SK-N-SH (cell line): ENCODE measurements around the gene C6orf120. TPM values are rescaled to one million over a fixed set of nuclear protein-coding genes. Genes with fewer than 3 reads are reported as not detected.
A peak's percentile ranks its signal among the peaks of the same experiment; 100 is the strongest.

Experiments
- CTCF ChIA-PET: fragments of 300-600, 350-600 bp; formaldehyde crosslinking; extraction: SDS; loops from one replicate; lab custom pipeline; 2021; lab: Yijun Ruan, JAX
- POLR2A ChIA-PET: fragments of 350-600 bp; sonication (Branson Sonifier 250); formaldehyde crosslinking; extraction: SDS; loops from one replicate; lab custom pipeline; 2020; ENCODE audit warnings: antibody characterized with exemption, inconsistent platforms; lab: Yijun Ruan, JAX
- DNase-seq: peaks from one replicate; pipeline ENCODE4 v3.0.0; 2012
- H2AFZ ChIP-seq: fragments of 200-600 bp; sonication (generic); 2 replicates; pipeline ENCODE4 v1.8.1; 2016; ENCODE audit warnings: antibody characterized with exemption, mild to moderate bottlenecking, low read depth
- H3F3A ChIP-seq: fragments of 200-600 bp; sonication (generic); replicated peaks from 2 replicates; pipeline ENCODE3; 2016; ENCODE audit warnings: antibody characterized with exemption, mild to moderate bottlenecking; ENCODE audit not compliant: insufficient read depth
- H3K27ac ChIP-seq, 2 experiments: fragments of 200-500 bp in 1 of 2; fragments of 200-600 bp in 1 of 2; sonication (Bioruptor generic) in 1 of 2; sonication (generic), shearing (Covaris generic) in 1 of 2; 2 replicates each; pipeline versions ENCODE4 v1.5.1 to v1.6.1; 2014 to 2016; ENCODE audit warnings: low read depth in 2 of 2, inconsistent platforms in 1 of 2, low read length in 1 of 2, mild to moderate bottlenecking in 1 of 2, mixed read lengths in 1 of 2
- H3K27me3 ChIP-seq: fragments of 200-600 bp; sonication (generic), shearing (Covaris generic); 2 replicates; pipeline ENCODE4 v1.6.1; 2016; ENCODE audit warnings: mixed run types; ENCODE audit not compliant: insufficient read depth
- H3K36me3 ChIP-seq, 2 experiments: fragments of 200-500 bp in 1 of 2; fragments of 200-600 bp in 1 of 2; sonication (Bioruptor generic) in 1 of 2; sonication (generic) in 1 of 2; replicated peaks in 1 of 2; 2 replicates each; pipeline versions ENCODE3 to v1.5.1; 2014 to 2016; ENCODE audit warnings: low read length in 1 of 2, mild to moderate bottlenecking in 1 of 2; ENCODE audit not compliant: insufficient read depth in 2 of 2, control insufficient read depth in 1 of 2
- H3K4me1 ChIP-seq, 2 experiments: fragments of 200-500 bp in 1 of 2; fragments of 200-600 bp in 1 of 2; sonication (Bioruptor generic) in 1 of 2; sonication (generic), shearing (Covaris generic) in 1 of 2; 2 replicates each; pipeline versions ENCODE4 v1.5.1 to v1.6.1; 2014 to 2016; ENCODE audit warnings: low read depth in 1 of 2, low read length in 1 of 2, mixed run types in 1 of 2; ENCODE audit not compliant: insufficient read depth in 2 of 2, control insufficient read depth in 1 of 2
- H3K4me2 ChIP-seq: fragments of 200-600 bp; sonication (generic), shearing (Covaris generic); 2 replicates; pipeline ENCODE4 v1.6.1; 2017; ENCODE audit warnings: mixed run types
- H3K4me3 ChIP-seq, 2 experiments: fragments of 200-500 bp in 1 of 2; fragments of 200-600 bp in 1 of 2; sonication (Bioruptor generic) in 1 of 2; sonication (generic), shearing (Covaris generic) in 1 of 2; 2 replicates each; pipeline versions ENCODE4 v1.5.1 to v1.8.1; 2014 to 2016; ENCODE audit warnings: low read depth in 2 of 2, inconsistent platforms in 1 of 2, low read length in 1 of 2, mild to moderate bottlenecking in 1 of 2, mixed read lengths in 1 of 2, moderate library complexity in 1 of 2
- H3K79me2 ChIP-seq: fragments of 200-600 bp; sonication (generic); 2 replicates; pipeline ENCODE4 v1.8.1; 2017; ENCODE audit warnings: mild to moderate bottlenecking; ENCODE audit not compliant: insufficient read depth
- H3K9ac ChIP-seq: fragments of 200-600 bp; sonication (generic); 2 replicates; pipeline ENCODE4 v1.6.1; 2017; ENCODE audit warnings: mixed run types
- H3K9me2 ChIP-seq: fragments of 200-600 bp; sonication (generic); 2 replicates; pipeline ENCODE4 v1.6.1; 2017; ENCODE audit warnings: mixed run types
- H3K9me3 ChIP-seq: fragments of 200-600 bp; sonication (generic); 2 replicates; pipeline ENCODE4 v1.6.1; 2017; ENCODE audit warnings: mixed run types, mild to moderate bottlenecking, moderate library complexity
- H4K20me1 ChIP-seq: fragments of 200-600 bp; sonication (generic); 2 replicates; pipeline ENCODE4 v1.6.1; 2017; ENCODE audit warnings: mild to moderate bottlenecking, mixed run types; ENCODE audit not compliant: insufficient read depth
- CHD2 ChIP-seq: fragments of 150-350 bp; IDR thresholded peaks from 2 replicates; pipeline ENCODE4 v1.6.1; 2018; ENCODE audit warnings: low read length; ENCODE audit not compliant: partially characterized antibody
- EP300 ChIP-seq, 2 experiments: IDR thresholded peaks; 2 replicates each; pipeline versions ENCODE4 v1.4.0 to v1.6.1; 2012; ENCODE audit warnings: borderline replicate concordance in 1 of 2, low read depth in 1 of 2, low read length in 1 of 2
- FOSL2 ChIP-seq: IDR thresholded peaks from 2 replicates; pipeline ENCODE4 v1.4.0; 2012; ENCODE audit warnings: low read depth, mild to moderate bottlenecking, moderate library complexity, borderline replicate concordance
- FOXJ3 ChIP-seq: sonication (generic); formaldehyde crosslinking; IDR thresholded peaks from 2 replicates; pipeline ENCODE4 v1.5.1; 2020; ENCODE audit warnings: mild to moderate bottlenecking, missing genetic modification reagents
- IRF3 ChIP-seq: fragments of 150-350 bp; IDR thresholded peaks from 2 replicates; pipeline ENCODE4 v1.6.1; 2016; ENCODE audit warnings: mild to moderate bottlenecking, low read depth, low read length
- JUND ChIP-seq: IDR thresholded peaks from 2 replicates; pipeline ENCODE4 v1.4.0; 2012
- MAX ChIP-seq: IDR thresholded peaks from 2 replicates; pipeline ENCODE4 v1.4.0; 2012; ENCODE audit warnings: low read depth
- MXI1 ChIP-seq: IDR thresholded peaks from 2 replicates; pipeline ENCODE4 v1.6.1; 2012; ENCODE audit warnings: mild to moderate bottlenecking, low read depth, low read length, improper control_type of control experiment
- PBX3 ChIP-seq: IDR thresholded peaks from 2 replicates; pipeline ENCODE4; 2012
- RCOR1 ChIP-seq: fragments of 150-350 bp; IDR thresholded peaks from 2 replicates; pipeline ENCODE4 v1.6.1; 2017; ENCODE audit warnings: antibody characterized with exemption, low read length
- REST ChIP-seq: IDR thresholded peaks from 2 replicates; pipeline ENCODE4 v1.6.1; 2012; ENCODE audit warnings: mild to moderate bottlenecking, low read depth, low read length, moderate library complexity
- SIN3A ChIP-seq: IDR thresholded peaks from 2 replicates; pipeline ENCODE4 v1.6.1; 2012; ENCODE audit warnings: low read depth, mild to moderate bottlenecking, low read length, moderate library complexity, borderline replicate concordance
- TAF1 ChIP-seq: IDR thresholded peaks from 2 replicates; pipeline ENCODE4 v1.6.1; 2012; ENCODE audit warnings: low read depth, mild to moderate bottlenecking, low read length, moderate library complexity, borderline replicate concordance
- TCF12 ChIP-seq: IDR thresholded peaks from 2 replicates; pipeline ENCODE4 v1.4.0; 2012
- YY1 ChIP-seq: IDR thresholded peaks from 2 replicates; pipeline ENCODE4 v1.4.0; 2012; ENCODE audit warnings: low read depth, mild to moderate bottlenecking
- ZBTB33 ChIP-seq: IDR thresholded peaks from 2 replicates; pipeline ENCODE4 v1.4.0; 2012; ENCODE audit warnings: low read depth, borderline replicate concordance
- WGBS: methylation state at CpG from one replicate; pipeline ENCODE4 v1.1.6; 2017; ENCODE audit warnings: low lambda C conversion rate; 5-methylcytosine and 5-hydroxymethylcytosine counted together
- polyA plus RNA-seq, 3 experiments: library from polyadenylated mRNA; depleted of rRNA; stranded (reverse); fragments of >200 nt; gene quantifications; 2 replicates each; pipeline ENCODE4 v1.2.3, GENCODE V29; 2012

Gene C6orf120
- polyA plus RNA-seq, 1 of the 3 experiments (the other 2 are of a cell fraction), result 10.1 TPM

GRCh38 chr6:169723200-169723909 lies 21.4 kb downstream of the C6orf120 start:
- Histone ChIP-seq H4K20me1 (peaks cover 23% of the 10 kb centered on the region), H3K79me2 (peaks cover 51% of the 10 kb centered on the region)
- POLR2A ChIA-PET, result interaction anchor here (0.7 to 2.4 kb wide), 4 partner anchors 21 to 157 kb away, joined by 4 to 14 read pairs (median 12); partner anchors contain the start of genes C6orf120, DYNLT2, ERMARD and WDR27
- TF ChIP-seq MAX (0 out of 2 replicates have a peak, but pooled peaks have one; percentile 17), MXI1 (0 out of 2 replicates have a peak, but pooled peaks have one; percentile 8), SIN3A (no peak), REST (0 out of 2 replicates have a peak, but pooled peaks have one; percentile 1), YY1 (no peak)
- TF ChIP-seq, all 33 proteins: peak for 3
- peaks cover 0 to 3% of the 10 kb centered on the region in 2 experiments for H3K36me3 ChIP-seq
- H3K27ac ChIP-seq, result peak overlapping the region; percentile 56 to 74
- peak; percentile 81 for DNase-seq
- H3F3A ChIP-seq, result peaks cover 19% of the 10 kb centered on the region
- H3K4me2 ChIP-seq, result peak overlapping the region; percentile 91
- peak overlapping the region; percentile 68 for H3K9ac ChIP-seq
- WGBS, result 1% methylated on average over 27 of the region's 70 CpGs
- H3K9me2 ChIP-seq, result no peaks in the 10 kb centered on the region
- H3K4me3 ChIP-seq, result peak overlapping the region; percentile 65 to 82
- CTCF ChIA-PET, result interaction anchor here (2.1 to 2.6 kb wide), 3 partner anchors 14 to 67 kb away, joined by 6 to 12 read pairs (median 7); no protein-coding TSS in a partner anchor
- no peaks in the 10 kb centered on the region for H3K9me3 ChIP-seq
- H3K4me1 ChIP-seq, result peaks cover 15 to 19% of the 10 kb centered on the region in 2 experiments; a peak in 3 of 4 replicates
- peak overlapping the region; percentile 14; the same call in 1 of the 2 replicates for H2AFZ ChIP-seq
- no peaks in the 10 kb centered on the region for H3K27me3 ChIP-seq

GRCh38 chr6:169723991-169724493 lies 22.1 kb downstream of the C6orf120 start:
- Histone ChIP-seq H3F3A (peaks cover 16% of the 10 kb centered on the region), H3K9me3 (no peaks in the 10 kb centered on the region), H3K27me3 (no peaks in the 10 kb centered on the region), H3K4me2 (no peak overlapping the region), H3K27ac (peak overlapping the region in 1 of 2 experiments; percentile 92; a peak in 2 of 4 replicates), H3K79me2 (peaks cover 45% of the 10 kb centered on the region), H3K36me3 (peaks cover 0 to 1% of the 10 kb centered on the region in 2 experiments), H4K20me1 (peaks cover 20% of the 10 kb centered on the region), H3K9ac (no peak overlapping the region), H2AFZ (no peak overlapping the region), H3K9me2 (no peaks in the 10 kb centered on the region), H3K4me1 (peaks cover 13 to 19% of the 10 kb centered on the region in 2 experiments; a peak in 3 of 4 replicates), H3K4me3 (peak overlapping the region in 1 of 2 experiments; percentile 82; a peak in 2 of 4 replicates)
- ChIA-PET CTCF (interaction anchor here (2.1 to 2.6 kb wide), 2 partner anchors 21 to 66 kb away, joined by 6 to 7 read pairs; no protein-coding TSS in a partner anchor), POLR2A (interaction anchor here (0.7 to 2.2 kb wide), 3 partner anchors 19 to 158 kb away, joined by 3 to 14 read pairs (median 11); partner anchors contain the start of genes C6orf120 and WDR27)
- WGBS, result 0% methylated on average over 7 of the region's 89 CpGs
- DNase-seq, result peak; percentile 84
- TF ChIP-seq TAF1 (no peak), EP300 (IDR thresholded peaks at IDR 0.05; ENCODE audit: borderline replicate concordance in 1 of 2, low read depth in 1 of 2, low read length in 1 of 2) (no peak), IRF3 (no peak), TCF12 (no peak), SIN3A (no peak), FOSL2 (no peak), PBX3 (no peak), JUND (no peak), MXI1 (no peak), ZBTB33 (no peak), CHD2 (no peak), RCOR1 (no peak), FOXJ3 (CRISPR knock-in tag) (no peak)
